ENCODE data around the gene SLC38A1. TPM values are rescaled to one million over a fixed set of nuclear protein-coding genes. Genes with fewer than 3 reads are reported as not detected.
"Not testable (repeated sequence)": the region's sequence is repeated elsewhere in the genome, so short reads cannot be mapped to it uniquely, and the experiment has no call there.

Gene SLC38A1
- total RNA-seq, 4 donors from 2014 or later = 14.8 to 48.5 (median 28.4) TPM

DNA sequence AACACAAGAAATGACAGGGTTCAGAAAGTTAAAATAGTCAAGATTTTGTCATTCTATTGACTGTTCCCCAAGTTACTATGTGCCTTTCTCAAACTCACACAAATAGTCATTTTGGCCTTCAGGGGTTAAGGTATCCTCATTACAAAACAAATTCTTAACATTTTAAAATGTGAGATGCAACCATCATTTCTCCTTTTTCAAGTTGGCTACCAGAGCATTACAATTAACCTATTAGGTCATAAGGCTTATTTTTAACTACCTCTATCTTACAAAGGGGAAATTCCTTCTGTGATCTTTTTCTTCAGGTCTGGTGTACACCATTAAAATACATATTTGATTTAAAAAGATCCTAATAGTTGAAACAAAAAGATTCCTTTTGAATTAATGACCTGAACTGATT is 61.2 kb downstream of the SLC38A1 start:
- DNase-seq (ENCODE audit: low spot score) (no peak), ATAC-seq (ENCODE audit: low FRiP score) (no peak)
- TF ChIP-seq, protein P1, sequence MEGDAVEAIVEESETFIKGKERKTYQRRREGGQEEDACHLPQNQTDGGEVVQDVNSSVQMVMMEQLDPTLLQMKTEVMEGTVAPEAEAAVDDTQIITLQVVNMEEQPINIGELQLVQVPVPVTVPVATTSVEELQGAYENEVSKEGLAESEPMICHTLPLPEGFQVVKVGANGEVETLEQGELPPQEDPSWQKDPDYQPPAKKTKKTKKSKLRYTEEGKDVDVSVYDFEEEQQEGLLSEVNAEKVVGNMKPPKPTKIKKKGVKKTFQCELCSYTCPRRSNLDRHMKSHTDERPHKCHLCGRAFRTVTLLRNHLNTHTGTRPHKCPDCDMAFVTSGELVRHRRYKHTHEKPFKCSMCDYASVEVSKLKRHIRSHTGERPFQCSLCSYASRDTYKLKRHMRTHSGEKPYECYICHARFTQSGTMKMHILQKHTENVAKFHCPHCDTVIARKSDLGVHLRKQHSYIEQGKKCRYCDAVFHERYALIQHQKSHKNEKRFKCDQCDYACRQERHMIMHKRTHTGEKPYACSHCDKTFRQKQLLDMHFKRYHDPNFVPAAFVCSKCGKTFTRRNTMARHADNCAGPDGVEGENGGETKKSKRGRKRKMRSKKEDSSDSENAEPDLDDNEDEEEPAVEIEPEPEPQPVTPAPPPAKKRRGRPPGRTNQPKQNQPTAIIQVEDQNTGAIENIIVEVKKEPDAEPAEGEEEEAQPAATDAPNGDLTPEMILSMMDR (IDR thresholded peaks at IDR 0.05) = no peak

DNA sequence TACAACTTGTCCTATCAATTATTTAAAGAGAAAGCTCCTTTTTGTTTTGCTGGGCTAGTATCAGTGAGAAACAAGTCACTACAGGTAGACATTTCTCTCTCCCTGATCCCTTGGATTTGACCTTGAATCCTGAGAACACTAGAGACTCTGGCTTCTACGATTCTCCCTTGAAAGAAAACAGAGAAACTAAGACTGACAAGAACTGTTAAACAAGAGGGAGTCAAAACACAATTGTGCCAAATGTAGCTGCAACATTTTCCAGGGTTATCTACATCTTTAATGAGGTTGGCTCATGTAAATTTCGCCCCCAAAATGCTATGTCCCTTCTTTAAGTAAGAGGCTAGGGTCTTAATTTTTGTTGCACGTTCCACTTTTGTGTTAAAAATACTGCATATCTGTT is 62.4 kb downstream of the SLC38A1 start:
- TF ChIP-seq, protein P1 (IDR thresholded peaks at IDR 0.05) = no peak
- no peak for DNase-seq (ENCODE audit: low spot score)
- no peak for ATAC-seq (ENCODE audit: low FRiP score)

DNA sequence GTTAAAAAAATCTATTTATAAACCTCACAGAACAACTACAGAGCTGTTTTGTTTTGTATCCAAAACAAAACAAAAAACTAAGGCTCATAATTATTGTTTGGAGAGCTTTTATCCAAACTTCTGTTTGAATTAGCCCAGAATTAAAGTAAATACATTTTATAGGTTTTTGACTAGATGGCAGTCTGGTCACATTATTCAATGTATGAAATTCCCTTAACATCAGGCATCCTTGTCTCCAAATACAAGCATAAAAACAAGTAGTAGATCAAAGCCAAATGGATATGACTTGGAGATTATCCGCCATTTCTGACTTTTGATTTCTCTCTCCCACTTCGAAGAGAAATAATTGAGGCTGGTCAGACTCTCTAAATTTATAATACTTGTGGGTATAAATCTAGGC is 63.5 kb downstream of the SLC38A1 start:
- TF ChIP-seq, protein P1 (IDR thresholded peaks at IDR 0.05) = no peak
- no peak for ATAC-seq (ENCODE audit: low FRiP score)
- DNase-seq (ENCODE audit: low spot score) = no peak

DNA sequence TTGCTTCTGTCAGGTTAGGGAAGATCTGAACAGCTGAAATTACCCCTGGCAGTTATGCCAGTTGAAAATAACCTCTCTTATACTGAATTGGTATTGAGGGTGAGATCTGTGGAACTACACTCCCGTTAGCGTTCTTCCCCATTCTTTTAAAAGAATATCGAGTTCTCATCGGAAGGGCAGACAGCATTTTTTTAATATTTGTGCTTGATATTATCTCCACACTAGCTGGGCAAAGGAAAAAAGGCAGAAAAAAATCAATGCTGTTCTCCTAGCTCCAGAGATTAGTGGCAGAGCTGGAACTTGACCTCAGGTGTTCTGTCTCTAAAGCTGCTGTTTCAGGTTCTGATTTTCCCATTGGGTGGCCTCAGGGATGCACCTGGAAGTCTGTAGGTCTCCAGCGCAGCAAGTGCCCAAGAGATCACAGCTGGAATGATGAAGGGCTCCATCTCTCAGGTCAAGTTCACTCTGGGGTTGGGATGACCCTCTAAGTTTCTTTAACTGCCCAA is 67.5 kb downstream of the SLC38A1 start:
- TF ChIP-seq, protein P1 (IDR thresholded peaks at IDR 0.05) = no peak
- DNase-seq (ENCODE audit: low spot score) (no peak), ATAC-seq (ENCODE audit: low FRiP score) (no peak)

DNA sequence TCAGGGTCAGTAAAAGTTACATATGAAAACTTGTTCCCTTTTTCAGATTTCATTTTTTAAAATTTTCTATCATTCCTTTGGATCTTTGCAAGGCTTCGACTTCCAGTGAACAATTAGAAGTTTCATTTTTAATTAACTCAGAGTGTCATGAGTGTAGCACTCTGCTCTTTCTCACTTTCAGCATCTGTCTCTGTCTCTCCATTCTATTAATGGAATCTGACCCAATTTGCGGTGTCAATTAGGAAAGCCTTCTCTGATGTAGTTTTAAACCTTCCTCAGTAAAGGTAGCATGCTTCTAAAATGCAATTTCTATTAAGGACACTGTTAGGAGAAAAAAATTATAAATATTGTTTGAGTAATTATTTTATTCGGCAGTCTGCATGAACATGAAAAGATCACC is 68.3 kb downstream of the SLC38A1 start:
- no peak for DNase-seq (ENCODE audit: low spot score)
- TF ChIP-seq, protein P1 (IDR thresholded peaks at IDR 0.05) = no peak
- ATAC-seq (ENCODE audit: low FRiP score) = no peak

DNA sequence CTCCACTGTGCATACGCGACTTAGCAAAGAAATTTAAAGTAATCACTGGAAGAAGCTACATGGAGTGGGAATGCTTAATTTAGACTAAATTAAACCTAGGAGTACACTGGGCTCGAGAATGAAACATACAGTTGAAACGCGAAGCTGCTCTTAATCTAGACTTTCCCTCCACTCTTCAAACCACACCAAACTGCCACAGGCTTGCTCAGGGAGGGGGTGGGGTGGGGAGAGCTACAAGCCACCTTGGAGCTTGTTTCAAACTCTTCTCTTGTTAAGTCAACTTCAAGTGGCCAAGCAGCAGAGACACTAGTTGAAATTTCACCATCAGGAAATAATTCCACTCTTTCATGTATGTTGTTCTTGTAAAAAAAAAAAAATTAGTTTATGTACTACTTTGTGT is 69.9 kb downstream of the SLC38A1 start:
- TF ChIP-seq, protein P1 (IDR thresholded peaks at IDR 0.05) = no peak
- DNase-seq (ENCODE audit: low spot score) (no peak), ATAC-seq (ENCODE audit: low FRiP score) (no peak)

DNA sequence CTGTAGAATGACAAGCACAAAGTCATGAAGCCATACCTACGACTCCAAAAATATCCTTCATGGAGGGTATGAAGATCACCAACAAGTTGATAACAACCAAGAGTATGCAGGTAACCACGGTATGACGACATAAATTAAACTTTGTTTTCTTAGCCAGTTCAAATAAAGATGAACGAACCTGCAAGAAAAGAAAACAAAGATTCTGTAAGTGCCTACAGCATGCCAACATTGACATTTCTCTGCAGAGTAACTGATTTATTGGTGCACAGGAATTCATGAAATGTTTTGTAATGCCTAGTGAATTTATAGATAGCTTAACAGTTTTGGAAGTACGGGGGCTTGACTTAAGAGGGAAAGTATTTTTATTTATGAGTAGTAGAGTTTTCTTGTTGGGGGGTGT is 71.0 kb downstream of the SLC38A1 start:
- no peak for ATAC-seq (ENCODE audit: low FRiP score)
- TF ChIP-seq, protein P1 (IDR thresholded peaks at IDR 0.05) = no peak
- DNase-seq (ENCODE audit: low spot score) = no peak

DNA sequence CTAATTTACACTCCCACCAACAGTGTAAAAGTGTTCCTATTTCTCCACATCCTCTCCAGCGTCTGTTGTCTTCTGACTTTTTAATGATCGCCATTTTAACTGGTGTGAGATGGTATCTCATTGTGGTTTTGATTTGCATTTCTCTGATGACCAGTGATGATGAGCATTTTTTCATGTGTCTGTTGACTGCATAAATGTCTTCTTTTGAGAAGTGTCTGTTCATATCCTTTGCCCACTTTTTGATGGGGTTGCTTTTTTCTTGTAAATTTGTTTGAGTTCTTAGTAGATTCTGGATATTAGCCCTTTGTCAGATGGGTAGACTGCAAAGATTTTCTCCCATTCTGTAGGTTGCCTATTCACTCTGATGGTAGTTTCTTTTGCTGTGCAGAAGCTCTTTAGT is 78.3 kb downstream of the SLC38A1 start:
- not testable (repeated sequence) for ATAC-seq (ENCODE audit: low FRiP score); DNase-seq (ENCODE audit: low spot score)
